Epidermal melanocyte (primary cell): Measurements from ENCODE around the gene NFKBIE.

Experiments
- DNase-seq: peaks from one replicate; pipeline ENCODE4 v3.0.0; 2011; ENCODE audit warnings: low spot score; ENCODE audit not compliant: insufficient read length

Gene NFKBIE

DNA sequence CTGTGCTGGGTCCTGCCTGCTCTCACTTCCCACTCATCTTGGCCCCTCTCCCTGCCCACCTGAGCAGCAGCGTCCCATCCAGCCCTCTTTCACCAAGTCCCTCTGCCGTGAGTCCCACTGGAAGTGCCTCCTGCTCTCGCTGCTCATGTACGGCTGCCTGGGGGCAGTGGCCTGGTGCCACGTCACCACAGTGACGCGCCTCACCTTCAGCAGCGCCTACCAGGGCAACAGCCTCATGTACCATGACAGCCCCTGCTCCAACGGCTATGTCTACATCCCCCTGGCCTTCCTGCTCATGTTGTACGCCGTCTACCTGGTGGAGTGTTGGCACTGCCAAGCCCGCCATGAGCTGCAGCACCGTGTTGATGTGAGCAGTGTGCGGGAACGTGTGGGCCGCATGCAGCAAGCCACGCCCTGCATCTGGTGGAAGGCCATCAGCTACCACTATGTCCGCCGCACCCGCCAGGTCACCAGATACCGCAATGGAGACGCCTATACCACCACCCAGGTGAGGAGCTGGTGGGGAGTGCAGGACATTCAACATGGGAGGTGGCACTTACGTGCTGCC, 7.7 kb upstream of the NFKBIE start:
- no peak for DNase-seq

DNA sequence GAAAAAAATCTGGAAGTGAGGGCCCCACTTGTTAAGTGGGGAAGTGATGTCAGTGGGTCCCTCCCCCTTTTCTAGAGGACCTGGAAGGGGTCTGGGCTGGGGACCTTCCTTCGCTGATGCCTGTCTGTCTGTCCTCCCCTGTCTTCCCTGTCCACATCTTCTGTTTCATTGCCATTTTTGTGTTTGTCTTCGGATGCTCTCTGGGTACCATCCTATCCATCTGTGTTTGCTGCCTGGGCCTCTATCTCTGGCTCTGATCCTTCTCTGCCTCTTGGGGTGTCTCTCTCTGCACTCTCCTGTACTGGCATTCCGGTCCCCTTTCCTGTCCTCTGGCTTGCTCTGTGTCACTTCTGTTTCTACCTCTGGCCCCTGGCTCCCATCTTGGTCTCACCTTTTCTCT, 7.2 kb upstream of the NFKBIE start:
- no peak for DNase-seq

DNA sequence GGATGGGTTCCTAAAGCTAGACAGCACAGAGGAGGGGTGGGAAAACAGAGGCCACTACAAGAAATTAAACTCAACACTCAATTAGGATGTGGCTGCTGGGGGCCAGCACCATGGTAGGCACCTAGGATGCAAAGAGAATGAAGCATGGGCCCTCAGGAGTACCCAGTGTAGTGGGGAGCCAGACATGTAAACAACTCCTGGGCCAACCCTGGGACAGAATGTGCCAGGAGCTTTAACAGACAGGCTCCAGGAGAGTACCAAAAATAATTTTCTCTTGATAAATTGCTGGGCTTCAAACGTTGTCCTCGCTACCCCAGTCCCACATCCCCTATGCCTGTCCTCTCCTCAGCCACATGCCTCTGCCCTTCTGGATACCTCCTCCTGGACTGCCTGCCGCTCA, 6.6 kb upstream of the NFKBIE start:
- DNase-seq: no peak

DNA sequence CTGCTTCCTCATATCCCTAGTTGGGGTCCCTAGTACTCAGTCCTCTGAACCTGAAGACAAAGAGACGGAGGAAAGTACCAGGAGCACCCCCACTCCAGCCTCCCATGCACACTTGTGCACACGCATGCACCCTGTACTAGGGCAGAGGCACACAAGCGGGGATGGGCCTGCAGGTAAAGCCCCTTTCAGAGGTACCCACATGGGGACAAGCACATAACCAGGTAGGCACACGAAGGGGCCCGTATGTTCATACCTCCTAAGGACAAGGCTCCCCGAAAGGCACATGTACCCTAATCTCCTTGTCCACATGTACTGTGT, 6.0 kb upstream of the NFKBIE start:
- no peak for DNase-seq

DNA sequence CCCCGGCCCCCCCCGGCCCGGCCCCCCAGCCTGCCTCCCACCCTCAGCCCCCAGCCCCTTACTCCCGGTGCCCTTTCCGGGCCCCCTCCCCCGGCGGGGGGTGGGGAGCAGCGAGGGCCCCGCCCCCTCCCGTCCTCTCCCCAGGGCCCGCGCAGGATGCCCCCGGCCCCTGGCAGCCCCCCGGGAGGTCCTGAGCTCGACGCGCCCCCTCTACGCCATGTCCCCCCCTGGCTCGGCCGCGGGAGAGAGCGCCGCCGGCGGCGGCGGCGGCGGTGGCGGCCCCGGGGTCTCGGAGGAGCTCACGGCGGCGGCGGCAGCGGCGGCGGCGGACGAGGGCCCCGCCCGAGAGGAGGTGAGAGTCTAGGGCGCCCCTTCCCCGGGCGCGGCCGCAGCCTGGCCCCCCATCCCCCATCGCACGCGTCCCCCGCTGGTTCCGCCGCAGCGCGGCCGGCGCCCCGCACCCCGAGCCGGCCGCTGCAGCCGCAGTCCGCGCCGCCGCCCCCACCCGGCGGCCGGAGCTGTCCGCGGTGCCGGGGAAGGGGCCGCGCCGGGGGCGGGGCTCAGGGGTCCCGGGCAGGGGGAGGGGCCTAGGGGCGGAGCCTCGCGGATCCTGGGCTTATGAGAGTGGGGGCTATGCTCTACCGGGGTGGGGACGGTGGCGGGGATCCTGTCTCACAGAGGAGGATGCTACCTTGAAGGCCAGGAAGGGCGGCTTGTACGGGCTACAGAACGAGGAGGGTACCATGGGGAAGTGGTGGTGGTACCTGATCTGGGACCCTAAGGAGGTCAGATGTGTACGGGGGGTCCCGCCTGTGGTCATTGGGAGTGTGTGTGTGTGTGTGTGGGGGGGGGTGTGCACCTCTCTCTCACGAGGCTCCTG, 5.4 kb upstream of the NFKBIE start:
- no peak for DNase-seq

DNA sequence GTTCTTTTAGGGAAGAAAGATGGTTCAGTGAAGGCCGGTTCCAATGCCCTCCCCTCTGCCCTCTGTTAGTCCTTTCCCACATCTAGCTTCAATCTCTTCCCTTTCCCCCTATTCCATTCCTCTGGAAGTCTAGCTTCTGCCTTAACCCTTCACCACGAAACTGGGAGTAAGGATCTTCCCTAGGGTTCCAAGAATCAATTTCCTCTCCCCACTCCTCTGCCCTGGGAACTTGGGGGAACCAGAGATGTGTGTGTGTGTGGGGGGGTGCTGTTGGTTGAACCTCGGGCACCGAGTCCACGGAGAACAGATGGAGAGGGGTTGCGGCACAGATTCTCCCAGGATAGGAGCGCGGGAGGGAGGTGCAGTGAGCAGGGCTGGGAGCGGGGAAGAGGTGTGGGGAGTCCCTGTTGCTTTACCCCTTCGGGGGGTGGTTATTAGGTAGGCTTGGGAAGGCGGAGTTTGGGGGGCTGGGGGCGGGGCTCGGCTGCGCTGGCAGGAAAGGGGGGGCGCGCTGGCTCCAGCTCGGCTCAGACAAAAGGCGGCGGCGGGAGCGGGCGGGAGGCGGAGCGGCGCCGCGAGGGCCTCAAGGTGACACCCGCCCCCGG, 4.7 kb upstream of the NFKBIE start, which contains the start of gene TMEM151B:
TSS of gene TMEM151B (plus strand) at position 530 of the 605 bp plus-strand sequence. CDS start 293 bp downstream, outside the sequence.
- no peak for DNase-seq

DNA sequence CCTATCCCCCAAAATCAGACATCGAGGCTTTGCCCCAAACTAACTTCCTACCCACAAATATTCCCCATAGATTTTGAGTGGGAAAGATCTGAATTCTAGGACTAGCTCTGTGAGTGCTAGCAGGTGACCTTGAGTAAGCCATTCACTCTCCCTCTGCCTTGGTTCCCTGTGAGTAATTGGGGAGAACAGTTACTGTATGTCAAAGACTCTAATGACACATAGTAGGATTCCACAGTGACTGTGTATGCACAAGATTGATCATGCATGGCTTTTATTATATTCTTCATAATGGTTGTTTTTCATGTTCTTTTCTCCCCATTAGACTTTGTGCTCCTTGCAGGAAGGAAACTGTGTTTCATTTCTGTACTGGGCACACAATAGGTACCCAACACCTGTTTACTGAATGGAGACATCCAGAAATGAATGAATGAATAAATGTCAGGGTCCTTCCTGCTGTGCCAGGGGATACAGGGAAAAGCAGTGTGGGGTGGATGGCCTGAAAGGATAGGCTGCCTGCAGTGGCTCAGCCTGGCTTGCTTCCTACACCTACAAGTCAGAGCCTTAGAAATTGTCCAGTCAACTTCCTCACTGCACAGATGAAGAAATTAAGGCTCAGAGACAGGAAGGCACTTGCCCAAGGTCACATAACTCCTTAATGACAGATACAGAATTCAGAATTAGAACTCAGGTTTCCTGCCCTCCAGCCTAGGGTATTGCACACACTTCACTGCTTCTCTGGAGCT, 4.0 kb upstream of the NFKBIE start:
- DNase-seq: no peak

DNA sequence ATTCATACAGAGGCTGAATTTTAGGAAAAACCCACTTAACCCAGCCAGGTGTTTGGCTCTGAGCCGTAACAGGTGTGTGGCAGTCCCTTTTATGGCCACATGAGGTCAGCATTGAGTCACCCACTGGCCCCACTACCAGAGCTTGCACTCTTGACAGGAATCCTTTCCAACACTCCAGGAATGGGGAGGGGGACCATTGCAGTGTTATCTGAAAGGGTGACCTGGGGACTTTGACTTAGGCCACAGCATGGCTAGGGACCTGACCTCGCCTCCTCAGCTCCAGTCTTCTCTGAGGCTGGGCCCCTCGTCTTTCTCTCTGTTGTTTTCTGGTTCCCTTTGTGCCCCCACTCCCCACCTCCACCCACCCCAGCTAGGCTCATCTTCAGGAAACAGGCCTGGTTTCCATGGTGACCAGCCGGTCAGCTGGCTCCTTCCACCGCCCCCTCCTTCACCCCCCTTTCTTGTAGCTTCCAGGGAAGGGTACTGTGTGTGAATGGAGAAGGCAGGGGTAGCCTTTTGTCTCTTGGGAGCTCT, 2.8 kb upstream of the NFKBIE start:
- peak; percentile 53 for DNase-seq

DNA sequence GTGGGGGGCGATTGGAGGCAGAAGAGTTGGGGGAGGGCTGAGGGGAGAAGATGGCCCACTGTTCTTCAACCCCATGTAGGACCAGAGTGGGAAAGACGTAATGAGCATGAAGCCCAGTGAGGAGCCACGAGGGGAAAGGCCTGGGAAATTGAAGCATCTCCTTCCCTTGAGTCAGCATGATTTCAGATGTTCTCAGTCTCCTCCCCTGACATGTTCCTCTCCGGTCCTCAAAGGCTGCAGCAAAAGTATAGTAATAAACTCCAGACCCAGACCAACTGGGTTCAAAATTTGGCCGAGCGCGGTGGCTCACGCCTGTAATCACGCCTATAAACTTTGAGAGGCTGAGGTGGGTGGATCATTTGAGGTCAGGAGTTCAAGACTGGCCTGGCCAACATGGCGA, 1.9 kb upstream of the NFKBIE start:
- no peak for DNase-seq

DNA sequence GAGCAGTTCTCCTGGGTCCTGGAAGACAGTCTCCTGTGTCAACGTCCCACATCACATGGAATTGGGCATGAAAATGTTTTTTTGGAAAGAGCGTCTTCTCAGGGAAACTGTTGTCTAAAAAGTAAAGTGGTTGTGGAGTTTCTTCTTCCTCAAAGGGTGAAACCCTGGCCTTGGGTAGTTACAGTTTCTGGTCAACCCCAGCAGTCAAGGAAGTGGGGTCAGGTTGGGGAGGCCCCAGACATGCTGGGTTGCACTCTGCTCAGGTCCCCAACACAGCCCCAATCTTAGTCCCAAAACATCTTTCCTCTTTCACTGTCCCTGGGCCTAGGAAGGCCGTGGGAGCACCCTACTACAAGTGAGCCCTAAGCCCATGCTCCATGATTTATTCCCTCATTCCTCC, 996 bp upstream of the NFKBIE start:
- no peak for DNase-seq

DNA sequence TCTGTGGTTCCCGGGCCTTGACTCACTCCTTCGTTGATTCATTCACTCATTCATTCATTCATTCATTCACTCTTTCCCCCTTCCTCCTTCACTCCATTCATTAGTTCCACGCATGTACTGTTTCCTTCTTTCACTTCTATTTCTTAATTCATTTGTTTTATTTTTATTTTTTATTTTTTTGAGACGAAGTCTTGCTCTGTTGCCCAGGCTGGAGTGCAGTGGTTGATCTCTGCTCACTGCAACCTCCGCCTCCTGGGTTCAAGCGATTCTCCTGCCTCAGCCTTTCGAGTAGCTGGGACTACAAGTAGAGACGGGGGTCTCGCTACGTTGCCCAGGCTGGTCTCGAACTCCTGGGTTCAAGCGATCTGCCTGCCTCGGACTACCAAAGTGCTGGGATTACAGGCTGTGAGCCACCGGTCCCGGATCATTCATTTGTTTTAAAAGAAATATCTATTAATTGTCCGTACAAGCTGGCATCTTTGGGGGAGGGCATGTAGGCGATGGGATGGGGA, 427 bp upstream of the NFKBIE start:
- no peak for DNase-seq

DNA sequence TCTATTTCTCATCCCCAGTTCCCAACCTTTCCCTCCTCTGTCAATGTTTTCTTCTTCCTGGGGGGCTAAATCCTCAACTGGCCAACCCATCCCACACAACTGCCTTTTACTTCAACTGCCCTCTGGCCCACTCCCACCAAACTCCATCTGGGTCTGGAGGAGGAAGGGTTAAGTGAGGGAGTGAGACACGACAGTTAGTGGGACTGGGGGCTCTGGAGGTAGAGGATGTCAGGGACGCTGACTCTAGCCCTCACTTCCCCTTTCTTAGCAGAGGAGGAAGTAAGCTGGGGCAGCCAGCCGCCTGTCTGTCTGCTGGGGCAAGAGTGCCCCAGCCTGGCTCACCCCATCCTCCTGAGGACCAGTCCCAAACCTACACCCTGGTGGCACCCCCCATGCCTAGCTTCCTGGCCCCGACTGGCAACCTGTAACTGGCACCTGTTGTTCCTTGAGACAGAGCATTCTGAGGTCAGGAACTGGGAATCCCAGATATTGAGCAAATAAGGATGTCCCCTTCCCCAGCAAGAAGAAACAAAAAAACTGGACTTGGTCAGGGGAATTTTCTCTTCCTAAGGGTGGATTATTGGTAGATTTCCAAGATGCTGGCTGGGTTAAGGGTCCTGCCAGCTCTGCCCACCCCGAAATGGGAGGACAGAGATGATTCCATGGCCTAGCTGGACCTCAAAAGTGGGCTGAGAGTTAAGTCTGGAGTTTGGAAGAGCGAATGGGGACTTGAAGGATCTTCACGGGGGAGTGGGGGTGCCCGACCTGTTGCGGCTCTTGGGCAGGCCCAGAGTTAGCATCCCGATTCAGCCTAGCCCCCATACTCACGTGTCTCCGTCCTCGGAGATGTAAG, 971 bp downstream of the NFKBIE start:
- DNase-seq: no peak

DNA sequence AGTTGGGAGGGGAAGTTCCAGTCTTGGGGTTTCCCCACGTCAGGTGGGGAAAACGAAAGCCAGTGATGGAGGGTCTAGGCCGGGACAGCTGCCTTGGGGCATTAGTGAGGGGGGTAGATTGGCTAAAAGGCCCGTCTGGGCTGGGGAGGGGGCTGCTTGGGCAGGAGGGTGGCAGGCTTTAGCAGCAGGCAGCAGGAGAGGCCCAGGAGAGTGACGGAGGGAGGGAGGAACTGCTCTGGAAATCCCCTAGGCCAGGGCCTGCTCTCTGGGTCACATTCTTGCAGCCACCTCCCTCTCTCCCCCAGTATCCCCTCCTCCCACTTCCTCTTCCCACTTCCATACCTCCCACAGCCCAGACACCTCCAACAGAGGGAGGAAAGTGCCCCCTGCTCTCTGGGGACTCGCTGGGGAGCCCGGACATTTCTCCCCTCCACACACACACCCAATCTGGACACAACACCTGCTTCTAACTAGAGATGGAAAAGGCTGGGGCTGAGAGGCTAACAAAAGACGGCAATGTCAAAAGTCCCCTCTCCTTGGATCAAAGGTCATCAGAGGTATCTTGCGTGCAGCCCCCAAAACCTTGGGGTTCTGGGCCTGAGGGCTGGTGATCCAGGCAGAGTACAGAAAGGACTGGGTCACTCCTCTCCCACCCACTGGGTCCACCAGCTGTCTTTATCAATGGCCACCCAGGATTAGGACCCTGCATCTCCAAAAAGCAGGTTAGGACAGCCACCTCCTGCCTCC, 1.8 kb downstream of the NFKBIE start:
- no peak for DNase-seq

DNA sequence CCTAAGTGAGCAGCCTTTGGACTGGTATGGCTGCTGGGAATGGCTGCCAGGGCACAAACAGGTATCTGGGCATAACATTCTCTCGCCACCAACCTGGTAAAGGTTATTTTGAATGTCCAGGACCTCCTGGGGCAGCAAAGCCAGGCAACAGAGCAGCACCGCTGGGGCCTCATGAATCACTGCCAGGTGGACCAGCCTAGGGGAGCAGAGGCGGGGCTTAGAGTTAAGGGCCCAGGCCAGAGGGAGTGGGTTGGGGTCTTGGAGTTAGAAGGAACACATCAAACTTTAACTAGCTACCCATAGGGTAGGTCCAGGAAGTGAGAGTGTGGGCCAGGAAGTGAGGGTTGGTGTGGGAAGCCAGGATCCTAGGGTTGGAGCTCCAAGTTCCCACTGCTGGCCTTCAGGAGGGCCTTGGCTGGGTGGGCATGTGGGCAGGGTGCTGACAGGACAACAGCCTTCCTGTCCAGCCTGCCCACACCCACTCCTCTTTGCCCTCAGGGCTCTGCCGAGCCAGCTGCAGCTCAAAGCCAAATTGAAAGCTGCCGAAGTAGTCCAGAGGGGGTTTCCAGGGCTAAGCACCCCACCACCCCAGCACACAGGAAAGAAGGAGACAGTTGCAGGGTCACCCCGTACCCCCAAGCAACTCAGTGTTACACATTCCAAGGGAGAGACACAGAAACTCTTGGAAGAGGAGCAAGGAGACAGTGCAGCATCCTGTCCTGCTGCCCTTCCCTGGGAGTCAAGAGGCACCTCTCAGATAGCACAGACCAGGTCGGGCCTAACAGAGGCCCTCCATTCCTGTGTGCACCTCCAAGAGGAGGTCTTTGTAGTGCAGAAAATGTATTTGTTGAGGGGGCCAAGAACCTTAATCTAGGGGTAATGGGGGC, 2.6 kb downstream of the NFKBIE start:
- no peak for DNase-seq

DNA sequence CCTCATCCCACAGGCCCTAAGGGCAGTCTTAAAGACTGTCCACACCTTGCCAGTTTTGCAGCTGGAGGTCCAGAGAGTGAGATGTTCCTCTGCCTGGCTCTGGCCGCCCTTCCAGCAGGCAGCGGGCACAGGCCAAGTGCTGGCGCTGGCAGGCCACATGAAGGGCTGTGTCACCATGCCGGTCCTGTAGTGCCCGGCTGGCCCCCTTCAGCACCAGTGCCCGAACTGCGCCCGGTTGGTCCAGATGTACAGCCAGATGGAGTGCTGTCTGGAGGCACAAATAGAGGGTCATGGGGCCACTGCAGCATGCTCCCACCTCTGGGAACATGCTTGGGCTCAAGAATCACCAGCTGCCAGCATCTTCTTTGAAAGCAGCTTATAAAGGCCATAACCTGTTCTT, 3.8 kb downstream of the NFKBIE start:
- no peak for DNase-seq

DNA sequence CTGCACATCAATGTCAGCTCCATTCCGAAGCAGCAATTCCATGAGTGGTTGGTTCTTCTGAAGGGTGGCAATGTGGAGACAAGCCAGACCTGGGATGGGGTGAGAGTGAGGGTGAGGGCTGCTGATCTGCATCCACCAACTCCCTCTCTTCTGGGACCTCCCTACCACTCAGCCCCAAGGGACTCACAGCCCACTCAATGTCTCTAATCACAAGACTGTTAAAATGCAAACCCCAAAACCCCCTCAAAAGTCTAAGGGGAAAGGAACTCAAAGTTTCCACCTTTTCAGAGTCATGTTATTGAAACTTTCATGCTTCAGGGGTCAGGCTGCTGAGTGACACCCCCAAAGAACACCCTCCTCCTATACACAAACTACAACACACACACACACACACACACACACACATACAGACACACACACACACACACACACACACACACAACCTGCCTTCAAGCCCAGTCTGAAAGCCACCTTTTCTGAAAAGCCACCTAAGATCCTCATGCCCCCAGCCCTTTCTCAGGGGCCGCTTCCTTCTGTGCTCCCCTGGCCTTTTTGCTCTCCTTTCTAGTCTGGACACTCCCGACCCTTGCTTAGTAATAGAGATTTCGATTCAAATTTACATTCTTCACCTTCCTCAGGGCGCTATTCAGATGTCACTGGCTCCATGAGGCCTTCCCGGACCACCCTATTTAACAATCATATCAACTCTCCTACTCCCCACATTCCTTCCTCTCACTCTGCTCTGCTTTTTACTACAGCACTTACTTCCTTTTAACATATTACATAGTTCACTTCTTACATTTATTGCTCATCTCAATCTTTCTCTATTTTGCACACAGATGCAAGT, 4.7 kb downstream of the NFKBIE start:
- DNase-seq: no peak

DNA sequence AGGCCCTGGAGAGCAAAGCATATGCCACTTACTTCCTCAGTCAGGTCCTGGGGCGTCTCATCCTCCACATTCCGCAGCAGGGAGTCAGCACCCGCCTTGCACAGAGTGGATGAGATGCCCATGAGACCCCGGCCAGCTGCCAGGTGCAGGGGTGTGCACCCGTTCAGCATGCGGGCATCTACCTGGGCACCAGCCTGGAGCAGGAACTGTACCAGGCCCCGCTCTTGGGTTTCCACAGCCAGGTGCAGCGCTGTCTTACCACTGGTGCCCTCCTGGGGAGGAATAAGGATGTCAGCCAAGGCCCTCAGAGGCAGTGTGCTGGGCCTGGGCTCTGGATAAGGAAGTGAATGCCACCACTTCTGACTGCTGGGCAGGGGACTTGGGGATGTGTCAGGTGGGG, 5.3 kb downstream of the NFKBIE start:
- no peak for DNase-seq

DNA sequence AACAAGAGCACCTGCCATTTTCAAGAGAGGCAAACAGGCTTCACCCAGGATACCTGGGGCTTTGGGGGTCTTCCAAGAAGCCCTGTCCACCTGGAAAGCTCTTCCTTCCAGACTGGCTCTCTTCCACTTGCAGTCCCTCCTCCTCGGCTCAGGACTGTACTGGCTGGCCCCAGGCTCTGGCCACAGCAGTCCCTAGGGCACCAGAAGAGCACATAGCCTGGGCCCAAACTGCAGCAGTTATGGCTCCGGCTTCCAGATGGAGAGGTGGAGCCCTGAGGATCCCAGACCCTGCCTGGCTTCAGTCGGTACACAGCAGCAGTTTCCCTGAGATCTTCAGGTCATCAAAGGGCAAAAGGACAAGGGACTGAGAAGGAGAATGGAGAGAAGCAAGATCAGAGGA, 6.4 kb downstream of the NFKBIE start:
- no peak for DNase-seq
